Vagina (tissue), 2 donors: ENCODE data around the gene FGFR3. TPM values are rescaled to one million over a fixed set of nuclear protein-coding genes. Genes with fewer than 3 reads are reported as not detected.

Experiments used
- DNase-seq, 2 donors: peaks; one replicate each; pipeline ENCODE4 v3.0.0-alpha.2; 2017; ENCODE audit errors: extremely low spot score in 2 of 2
- H3K27ac ChIP-seq: fragments of 200-600 bp; sonication (generic); one replicate; pipeline ENCODE4 v1.5.1; 2019
- H3K27me3 ChIP-seq: fragments of 200-600 bp; sonication (generic); one replicate; pipeline ENCODE4 v1.5.1; 2019
- H3K36me3 ChIP-seq, 2 donors: fragments of 200-600 bp; sonication (generic); one replicate each; pipeline ENCODE4 v1.5.1; 2017 to 2019
- H3K4me1 ChIP-seq: fragments of 200-600 bp; sonication (generic); one replicate; pipeline ENCODE4 v1.5.1; 2019
- H3K4me3 ChIP-seq, 2 donors: fragments of 200-600 bp; sonication (generic); 1 replicate in 1 of 2; 2 replicates in 1 of 2; pipeline ENCODE4 v1.5.1; 2016 to 2019
- H3K9me3 ChIP-seq: fragments of 200-600 bp; sonication (generic); one replicate; pipeline ENCODE4 v1.5.1; 2019
- CTCF ChIP-seq, 3 experiments: fragments of 450-650 bp in 2 of 3; fragments of 200-600 bp in 1 of 3; sonication (generic) in 1 of 3; IDR thresholded peaks; one replicate each; pipeline ENCODE4 v1.5.1; 2017 to 2019; ENCODE audit warnings: antibody characterized with exemption in 3 of 3, mild to moderate bottlenecking in 2 of 3, moderate library complexity in 2 of 3
- POLR2A ChIP-seq, 2 donors: fragments of 450-650 bp; IDR thresholded peaks; one replicate each; pipeline ENCODE4 v1.6.1; 2017; ENCODE audit warnings: antibody characterized with exemption in 2 of 2, mild to moderate bottlenecking in 2 of 2, moderate library complexity in 2 of 2
- POLR2AphosphoS5 ChIP-seq, 2 donors: sonication (generic); formaldehyde crosslinking; IDR thresholded peaks; one replicate each; pipeline ENCODE4 v1.9.0; 2017; ENCODE audit warnings: antibody characterized with exemption in 2 of 2, mild to moderate bottlenecking in 2 of 2, low read depth in 1 of 2; ENCODE audit not compliant: insufficient read depth in 1 of 2
- intact Hi-C: fragments of 100-400 bp; cut with DNase I; formaldehyde crosslinking; loops from one replicate; pipeline ENCODE4 v1.15.1; 2023
- total RNA-seq: library from RNA; depleted of rRNA; stranded (reverse); fragments of >200 nt; gene quantifications from one replicate; pipeline ENCODE4 v1.2.3, GENCODE V29; 2016

Gene FGFR3
- total RNA-seq, 1 donor from 2014 or later = 96.5 TPM

- no peak overlapping the region for H3K4me3 ChIP-seq
- H3K9me3 ChIP-seq = no peaks in the 10 kb centered on the region
- intact Hi-C loops = loop anchor here (5.0 kb wide), 1 partner anchor 58 kb away; no protein-coding TSS in a partner anchor
- DNase-seq = no peak
- no peaks in the 10 kb centered on the region for H3K36me3 ChIP-seq
- H3K27ac ChIP-seq = no peak overlapping the region
- TF ChIP-seq POLR2A (IDR thresholded peaks at IDR 0.05) = no peak
- H3K4me1 ChIP-seq = peaks cover 43% of the 10 kb centered on the region
- H3K27me3 ChIP-seq = no peaks in the 10 kb centered on the region
Observed at GRCh38 chr4:1749370-1749769, 43.7 kb upstream of the FGFR3 start.

- Histone ChIP-seq H3K36me3 (no peaks in the 10 kb centered on the region), H3K9me3 (no peaks in the 10 kb centered on the region), H3K27me3 (no peaks in the 10 kb centered on the region), H3K4me1 (peaks cover 47% of the 10 kb centered on the region), H3K27ac (no peak overlapping the region), H3K4me3 (no peak overlapping the region)
- intact Hi-C loops = loop anchor here (5.0 kb wide), 1 partner anchor 57 kb away; no protein-coding TSS in a partner anchor
- TF ChIP-seq POLR2AphosphoS5 (IDR thresholded peaks at IDR 0.05; ENCODE audit: insufficient read depth in 1 of 2, low read depth in 1 of 2) (no peak), CTCF (IDR thresholded peaks at IDR 0.05) (no peak), POLR2A (IDR thresholded peaks at IDR 0.05) (no peak)
- no peak for DNase-seq
Observed at GRCh38 chr4:1749826-1750225, 43.3 kb upstream of the FGFR3 start.

GRCh38 chr4:1750381-1751154 lies 42.5 kb upstream of the FGFR3 start:
- Histone ChIP-seq H3K4me1 (peaks cover 50% of the 10 kb centered on the region), H3K4me3 (no peak overlapping the region), H3K9me3 (no peaks in the 10 kb centered on the region), H3K36me3 (no peaks in the 10 kb centered on the region), H3K27ac (no peak overlapping the region), H3K27me3 (no peaks in the 10 kb centered on the region)
- no peak for DNase-seq
- TF ChIP-seq POLR2A (IDR thresholded peaks at IDR 0.05) (no peak), POLR2AphosphoS5 (IDR thresholded peaks at IDR 0.05; ENCODE audit: insufficient read depth in 1 of 2, low read depth in 1 of 2) (no peak), CTCF (IDR thresholded peaks at IDR 0.05) (no peak)
- intact Hi-C loops = no loop called here

- peaks cover 54% of the 10 kb centered on the region for H3K4me1 ChIP-seq
- no peak for TF ChIP-seq CTCF (IDR thresholded peaks at IDR 0.05)
- no peak for TF ChIP-seq POLR2A (IDR thresholded peaks at IDR 0.05)
- TF ChIP-seq POLR2AphosphoS5 (IDR thresholded peaks at IDR 0.05; ENCODE audit: insufficient read depth in 1 of 2, low read depth in 1 of 2) = no peak
- H3K27ac ChIP-seq = peak overlapping the region; percentile 69
- no peaks in the 10 kb centered on the region for H3K27me3 ChIP-seq
- no peak overlapping the region for H3K4me3 ChIP-seq
- DNase-seq = no peak
- intact Hi-C loops = no loop called here
- H3K36me3 ChIP-seq = no peaks in the 10 kb centered on the region
- no peaks in the 10 kb centered on the region for H3K9me3 ChIP-seq
Observed at GRCh38 chr4:1751155-1751918, 41.8 kb upstream of the FGFR3 start.

- TF ChIP-seq POLR2A (IDR thresholded peaks at IDR 0.05) (no peak), CTCF (IDR thresholded peaks at IDR 0.05) (no peak), POLR2AphosphoS5 (IDR thresholded peaks at IDR 0.05; ENCODE audit: insufficient read depth in 1 of 2, low read depth in 1 of 2) (no peak)
- H3K27me3 ChIP-seq = no peaks in the 10 kb centered on the region
- peak overlapping the region; percentile 69 for H3K27ac ChIP-seq
- H3K36me3 ChIP-seq = no peaks in the 10 kb centered on the region
- intact Hi-C loops = no loop called here
- DNase-seq = no peak
- H3K4me1 ChIP-seq = peaks cover 54% of the 10 kb centered on the region
- H3K4me3 ChIP-seq = no peak overlapping the region
- H3K9me3 ChIP-seq = no peaks in the 10 kb centered on the region
Observed at GRCh38 chr4:1751919-1752283, 41.2 kb upstream of the FGFR3 start.
